GM21367 (cell line): Measurements from ENCODE around the gene HNRNPM.

Experiments used
- ATAC-seq: cut with Tn5 transposase; IDR thresholded peaks from one replicate; pipeline ENCODE4 v1.9.1; 2021; ENCODE audit not compliant: unreplicated experiment

Gene HNRNPM

GRCh38 chr19:8459095-8459494 lies 14.3 kb downstream of the HNRNPM start:
- ATAC-seq = no peak

GRCh38 chr19:8459520-8460270 lies 14.9 kb downstream of the HNRNPM start:
- ATAC-seq = no peak

GRCh38 chr19:8460516-8461298 lies 15.9 kb downstream of the HNRNPM start:
- no peak for ATAC-seq

- ATAC-seq = no peak
Measured at GRCh38 chr19:8461376-8461775, 16.6 kb downstream of the HNRNPM start.

- no peak for ATAC-seq
Measured at GRCh38 chr19:8461891-8462290, 17.1 kb downstream of the HNRNPM start.

- no peak for ATAC-seq
Measured at GRCh38 chr19:8462571-8462970, 17.8 kb downstream of the HNRNPM start.

- no peak for ATAC-seq
Measured at GRCh38 chr19:8463365-8463764, 18.6 kb downstream of the HNRNPM start.

- ATAC-seq = no peak
Measured at GRCh38 chr19:8466018-8466417, 21.2 kb downstream of the HNRNPM start.

GRCh38 chr19:8468124-8468523 lies 23.3 kb downstream of the HNRNPM start:
- ATAC-seq = no peak

- no peak for ATAC-seq
Measured at GRCh38 chr19:8468761-8469373, 24.1 kb downstream of the HNRNPM start.

GRCh38 chr19:8469613-8470368 lies 25.0 kb downstream of the HNRNPM start:
- ATAC-seq = no peak

- no peak for ATAC-seq
Measured at GRCh38 chr19:8473648-8474476, 29.1 kb downstream of the HNRNPM start.

- ATAC-seq = no peak
Measured at GRCh38 chr19:8475005-8475404, 30.2 kb downstream of the HNRNPM start.

- ATAC-seq = no peak
Measured at GRCh38 chr19:8476524-8476923, 31.7 kb downstream of the HNRNPM start.

GRCh38 chr19:8477889-8478288 lies 33.1 kb downstream of the HNRNPM start:
- no peak for ATAC-seq

GRCh38 chr19:8478598-8478997 lies 33.8 kb downstream of the HNRNPM start:
- no peak for ATAC-seq

GRCh38 chr19:8481201-8481600 lies 36.4 kb downstream of the HNRNPM start:
- no peak for ATAC-seq

GRCh38 chr19:8481616-8482015 lies 36.8 kb downstream of the HNRNPM start:
- no peak for ATAC-seq

- no peak for ATAC-seq
Measured at GRCh38 chr19:8482696-8483095, 37.9 kb downstream of the HNRNPM start.

- ATAC-seq = no peak
Measured at GRCh38 chr19:8483165-8483564, 38.4 kb downstream of the HNRNPM start.
